Astrocyte of the cerebellum (primary cell): ENCODE results near the gene CTRL.
A peak's percentile ranks its signal among the peaks of the same experiment; 100 is the strongest.

Experiments
- DNase-seq: peaks from one replicate; pipeline ENCODE4 v3.0.0-alpha.2; 2011; ENCODE audit warnings: low read depth
- H3K4me3 ChIP-seq: 2 replicates; pipeline ENCODE4 v1.5.1; 2011; ENCODE audit warnings: mild to moderate bottlenecking, low read depth, low read length, moderate library complexity
- in situ Hi-C: cut with HindIII; loops from 2 replicates; pipeline ENCODE4 v1.10.0; 2017; ENCODE audit warnings: low sequenced_read_pairs
- TF ChIP-seq, protein P1 (sequence below): IDR thresholded peaks from 2 replicates; pipeline ENCODE4 v1.5.1; 2012; ENCODE audit warnings: low read length, low read depth, moderate library complexity, mild to moderate bottlenecking; ENCODE audit errors: missing control alignments

CTRL gene

DNA sequence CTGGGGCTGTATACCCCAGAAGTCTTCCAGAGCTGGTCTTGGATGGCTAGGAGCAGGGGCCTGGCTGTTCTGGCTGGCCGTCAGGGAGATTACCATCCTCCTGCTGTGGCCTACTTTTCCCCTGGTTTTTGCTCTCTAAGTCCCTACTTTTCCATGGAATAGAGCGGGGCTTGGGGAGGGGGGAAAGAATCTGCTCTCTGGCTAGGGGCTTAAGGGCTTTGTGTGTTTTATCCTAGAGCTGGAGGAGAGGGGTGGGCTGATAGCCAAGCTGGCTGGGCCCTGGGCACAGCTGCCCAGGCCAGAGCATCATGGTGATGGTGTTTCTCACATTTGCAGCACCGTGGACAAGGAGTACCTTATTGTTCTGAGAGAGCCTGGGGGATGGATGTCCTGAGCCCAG lies 43.3 kb downstream of the CTRL start:
- TF ChIP-seq, protein P1, sequence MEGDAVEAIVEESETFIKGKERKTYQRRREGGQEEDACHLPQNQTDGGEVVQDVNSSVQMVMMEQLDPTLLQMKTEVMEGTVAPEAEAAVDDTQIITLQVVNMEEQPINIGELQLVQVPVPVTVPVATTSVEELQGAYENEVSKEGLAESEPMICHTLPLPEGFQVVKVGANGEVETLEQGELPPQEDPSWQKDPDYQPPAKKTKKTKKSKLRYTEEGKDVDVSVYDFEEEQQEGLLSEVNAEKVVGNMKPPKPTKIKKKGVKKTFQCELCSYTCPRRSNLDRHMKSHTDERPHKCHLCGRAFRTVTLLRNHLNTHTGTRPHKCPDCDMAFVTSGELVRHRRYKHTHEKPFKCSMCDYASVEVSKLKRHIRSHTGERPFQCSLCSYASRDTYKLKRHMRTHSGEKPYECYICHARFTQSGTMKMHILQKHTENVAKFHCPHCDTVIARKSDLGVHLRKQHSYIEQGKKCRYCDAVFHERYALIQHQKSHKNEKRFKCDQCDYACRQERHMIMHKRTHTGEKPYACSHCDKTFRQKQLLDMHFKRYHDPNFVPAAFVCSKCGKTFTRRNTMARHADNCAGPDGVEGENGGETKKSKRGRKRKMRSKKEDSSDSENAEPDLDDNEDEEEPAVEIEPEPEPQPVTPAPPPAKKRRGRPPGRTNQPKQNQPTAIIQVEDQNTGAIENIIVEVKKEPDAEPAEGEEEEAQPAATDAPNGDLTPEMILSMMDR: no peak
- DNase-seq: no peak
- no peak overlapping the region for H3K4me3 ChIP-seq
- in situ Hi-C loops: no loop called here

DNA sequence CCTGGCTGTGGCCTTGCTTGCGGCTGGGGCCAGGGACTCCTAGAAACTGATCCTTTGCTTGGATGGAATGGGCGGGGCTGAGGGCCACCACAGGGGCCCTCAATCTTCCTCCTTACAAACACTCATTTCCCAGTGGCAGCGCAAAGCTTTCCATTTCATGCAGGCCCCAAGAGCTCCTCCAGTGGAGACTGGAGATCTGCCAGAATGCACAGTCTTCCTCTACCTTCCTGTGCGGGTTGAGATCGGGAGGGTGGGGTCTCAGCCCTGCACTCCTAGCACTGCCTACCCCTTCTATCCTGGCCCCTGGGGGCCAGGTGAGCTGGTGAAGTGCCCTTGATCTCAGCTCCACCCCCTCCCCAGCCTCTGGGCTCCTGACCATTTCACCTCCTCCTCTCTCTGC lies 45.3 kb downstream of the CTRL start:
- no peak overlapping the region for H3K4me3 ChIP-seq
- no peak for DNase-seq
- in situ Hi-C loops: no loop called here
- TF ChIP-seq, protein P1: no peak

DNA sequence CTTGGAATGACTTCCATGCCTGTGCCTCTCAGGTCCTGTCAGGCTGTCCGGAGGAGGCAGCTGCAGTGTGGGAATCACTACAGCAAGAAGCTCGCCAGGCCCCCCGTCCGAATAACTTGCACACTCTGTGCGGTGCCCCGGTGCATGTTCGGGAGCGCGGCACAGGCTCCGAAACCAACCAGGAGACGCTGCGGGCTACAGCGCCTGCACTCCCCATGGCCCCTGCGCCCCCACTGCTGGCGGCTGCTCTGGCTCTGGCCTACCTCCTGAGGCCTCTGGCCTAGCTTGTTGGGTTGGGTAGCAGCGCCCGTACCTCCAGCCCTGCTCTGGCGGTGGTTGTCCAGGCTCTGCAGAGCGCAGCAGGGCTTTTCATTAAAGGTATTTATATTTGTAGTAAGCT lies 45.7 kb downstream of the CTRL start:
- no peak for DNase-seq
- no peak overlapping the region for H3K4me3 ChIP-seq
- in situ Hi-C loops: no loop called here
- TF ChIP-seq, protein P1: no peak

DNA sequence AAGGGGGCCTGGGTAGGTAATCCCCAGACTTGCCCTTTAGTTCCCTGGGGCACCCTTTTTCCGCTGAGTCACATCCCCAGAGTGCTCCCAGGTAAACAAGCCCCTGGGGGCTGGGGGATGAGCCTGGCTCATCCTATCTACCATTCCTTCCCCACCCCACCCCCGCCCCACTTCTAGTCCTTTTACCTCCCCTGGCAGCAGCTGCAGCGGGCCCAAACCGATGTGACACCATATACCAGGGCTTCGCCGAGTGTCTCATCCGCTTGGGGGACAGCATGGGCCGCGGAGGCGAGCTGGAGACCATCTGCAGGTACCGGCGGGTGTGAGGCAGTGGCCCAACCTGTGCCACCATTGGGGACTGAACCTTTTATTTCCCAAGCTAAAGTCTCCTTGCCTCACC lies 46.1 kb downstream of the CTRL start:
- no peak overlapping the region for H3K4me3 ChIP-seq
- in situ Hi-C loops: no loop called here
- DNase-seq: no peak

DNA sequence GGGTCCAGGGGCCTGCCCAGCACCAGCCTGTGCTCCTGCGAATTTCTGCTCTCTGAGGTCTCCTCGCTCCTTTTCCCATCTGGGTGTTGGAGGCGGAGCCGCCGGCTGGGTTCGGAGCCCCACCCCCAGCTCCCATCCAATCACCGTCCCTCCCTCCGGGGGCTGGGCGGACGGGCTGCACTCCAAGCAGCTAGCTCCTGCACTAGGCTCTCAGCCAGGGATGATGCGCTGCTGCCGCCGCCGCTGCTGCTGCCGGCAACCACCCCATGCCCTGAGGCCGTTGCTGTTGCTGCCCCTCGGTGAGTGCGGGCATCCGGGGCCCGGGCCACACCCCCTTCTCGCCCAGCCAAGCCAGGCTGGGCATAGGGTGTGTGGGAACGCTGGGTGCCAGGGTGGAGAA lies 47.0 kb downstream of the CTRL start, which contains the start of gene NRN1L:
Gene NRN1L, plus strand, starts transcription at position 202 of the 400 bp plus-strand sequence. Its CDS starts 19 bp downstream, at position 221.
- in situ Hi-C loops: no loop called here
- TF ChIP-seq, protein P1: no peak
- peak; percentile 69 for DNase-seq
- H3K4me3 ChIP-seq: no peak within 1 kb of the TSS

More for the DNA sequence above, 46.1 kb downstream of the CTRL start:
- TF ChIP-seq, protein P1: no peak

DNA sequence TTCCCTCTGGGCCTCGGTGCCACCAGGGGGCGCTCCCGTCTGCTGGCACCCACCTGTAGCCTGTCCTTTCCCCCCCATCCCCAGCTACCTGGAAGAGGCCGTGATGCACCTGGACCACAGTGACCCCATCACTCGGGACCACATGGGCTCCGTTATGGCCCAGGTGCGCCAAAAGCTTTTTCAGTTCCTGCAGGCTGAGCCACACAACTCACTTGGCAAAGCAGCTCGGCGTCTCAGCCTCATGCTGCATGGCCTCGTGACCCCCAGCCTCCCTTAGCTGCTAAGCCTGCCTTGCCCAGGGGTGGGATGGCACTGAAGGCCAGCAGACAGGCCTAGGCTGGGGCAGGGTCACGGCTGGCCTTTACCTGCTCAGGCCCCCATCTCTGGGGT lies 47.8 kb downstream of the CTRL start:
- no peak overlapping the region for H3K4me3 ChIP-seq
- in situ Hi-C loops: no loop called here
- TF ChIP-seq, protein P1: peak; percentile 90
- no peak for DNase-seq
